Activated CD8-positive, alpha-beta memory T cell treated with anti-CD3 and anti-CD28 coated beads, Interleukin-2, amount 50 U/mL, for 1 hour (primary cell): ENCODE measurements around the gene LAMB3.

Experiments
- DNase-seq: peaks from one replicate; pipeline ENCODE4 v3.0.0-alpha.2; 2020; ENCODE audit errors: extremely low read depth

LAMB3 gene

DNA sequence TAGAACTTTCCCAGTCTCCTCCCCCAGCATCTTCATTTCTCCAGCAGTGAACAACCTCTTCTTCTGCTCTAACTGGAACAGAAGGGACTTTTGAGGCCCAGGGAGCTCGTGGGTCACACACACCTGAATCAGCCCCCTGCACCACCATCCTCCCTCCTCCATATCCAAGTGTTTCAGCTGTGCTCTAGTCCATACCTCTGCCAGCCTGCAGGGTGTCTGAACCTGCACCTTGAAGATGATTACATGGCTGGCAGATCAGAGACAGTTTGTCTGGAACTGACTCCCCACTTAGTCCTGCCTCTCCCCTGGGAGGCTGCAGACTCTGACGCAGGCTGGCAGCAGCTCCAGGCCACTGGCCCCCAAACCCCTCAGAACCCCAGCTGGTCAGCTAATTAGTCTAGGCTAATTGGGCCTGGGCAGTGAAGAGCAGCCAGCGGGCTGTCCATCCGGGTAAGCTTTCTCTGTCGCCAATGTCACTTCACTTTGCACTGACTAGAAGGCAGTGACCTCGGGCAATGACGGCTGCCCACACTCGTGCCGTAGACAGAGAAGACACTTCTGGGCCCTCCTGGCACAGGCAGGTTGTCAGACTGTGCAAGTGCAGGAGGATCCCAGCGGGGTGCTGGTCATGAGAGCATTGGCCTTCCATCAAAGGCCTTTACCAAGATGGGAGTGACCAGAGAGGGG lies 56.5 kb downstream of the LAMB3 start:
- no peak for DNase-seq

- no peak for DNase-seq
These were observed 57.2 kb downstream of the LAMB3 start for GRCh38 chr1:209595028-209595427.

GRCh38 chr1:209594440-209594839 lies 57.8 kb downstream of the LAMB3 start:
- DNase-seq = no peak

- DNase-seq = no peak
These were observed 58.5 kb downstream of the LAMB3 start for GRCh38 chr1:209593747-209594146.

- no peak for DNase-seq
These were observed 61.8 kb downstream of the LAMB3 start for GRCh38 chr1:209590405-209590804.

DNA sequence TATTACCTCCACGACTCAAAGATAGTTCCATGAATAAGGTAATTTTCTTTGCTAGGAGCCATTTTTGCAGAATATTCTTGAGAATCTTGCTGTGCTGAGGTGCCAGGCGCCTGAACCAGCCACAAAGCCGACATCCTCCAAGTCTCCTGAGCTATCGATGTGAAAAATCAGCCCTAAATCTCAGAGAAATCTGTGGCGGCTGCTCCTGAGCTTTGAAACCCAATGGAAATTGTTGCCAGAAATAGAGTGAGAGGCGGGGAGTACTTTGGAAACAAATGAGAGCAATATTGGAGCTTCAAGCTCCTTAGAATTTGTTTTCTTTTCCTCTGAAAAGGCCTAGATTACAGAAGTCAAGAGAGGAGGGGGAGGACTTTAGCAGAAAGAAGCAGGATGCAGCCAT lies 62.4 kb downstream of the LAMB3 start:
- DNase-seq = no peak

DNA sequence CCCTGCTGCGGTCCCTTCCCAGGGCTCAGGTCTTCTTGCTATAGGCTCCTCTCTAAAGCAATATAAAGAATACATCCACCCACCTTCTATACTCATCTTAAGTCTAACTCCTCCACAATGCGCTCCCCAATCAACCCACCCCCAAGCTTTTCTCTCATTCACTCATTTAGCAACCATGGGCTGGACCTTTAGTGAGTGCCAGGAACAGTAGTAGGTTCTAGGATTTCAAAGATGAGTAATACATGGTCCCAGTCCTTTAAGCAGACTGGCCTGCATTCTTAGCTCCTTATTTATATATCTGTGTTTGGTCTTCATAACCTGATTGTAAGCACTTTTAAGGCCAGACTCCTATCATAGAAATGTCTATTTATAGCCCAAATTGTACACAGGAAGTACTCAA lies 62.8 kb downstream of the LAMB3 start:
- DNase-seq = no peak

- no peak for DNase-seq
These were observed 64.4 kb downstream of the LAMB3 start for GRCh38 chr1:209587789-209588188.

GRCh38 chr1:209586221-209586740 lies 65.9 kb downstream of the LAMB3 start:
- no peak for DNase-seq

GRCh38 chr1:209585672-209586071 lies 66.6 kb downstream of the LAMB3 start:
- DNase-seq = no peak

DNA sequence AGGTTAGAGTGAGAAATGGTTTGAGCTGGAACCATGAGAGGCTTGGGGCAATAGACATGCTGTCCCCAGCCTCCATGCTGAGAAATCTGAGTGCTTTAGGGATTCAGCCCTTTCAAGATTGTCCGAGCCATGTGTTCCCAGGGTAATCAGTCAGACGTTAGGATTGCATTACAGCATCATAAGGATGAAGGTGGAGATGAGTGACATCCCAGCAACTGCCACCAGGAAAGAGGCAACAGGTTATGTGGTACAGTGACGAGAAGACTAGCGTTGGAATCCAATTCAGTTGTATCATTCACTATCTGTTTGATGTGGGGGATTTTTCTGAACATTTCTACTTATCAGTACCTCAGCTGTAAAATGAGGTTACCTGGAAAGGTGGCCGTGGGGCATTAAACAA lies 67.0 kb downstream of the LAMB3 start:
- DNase-seq = no peak

DNA sequence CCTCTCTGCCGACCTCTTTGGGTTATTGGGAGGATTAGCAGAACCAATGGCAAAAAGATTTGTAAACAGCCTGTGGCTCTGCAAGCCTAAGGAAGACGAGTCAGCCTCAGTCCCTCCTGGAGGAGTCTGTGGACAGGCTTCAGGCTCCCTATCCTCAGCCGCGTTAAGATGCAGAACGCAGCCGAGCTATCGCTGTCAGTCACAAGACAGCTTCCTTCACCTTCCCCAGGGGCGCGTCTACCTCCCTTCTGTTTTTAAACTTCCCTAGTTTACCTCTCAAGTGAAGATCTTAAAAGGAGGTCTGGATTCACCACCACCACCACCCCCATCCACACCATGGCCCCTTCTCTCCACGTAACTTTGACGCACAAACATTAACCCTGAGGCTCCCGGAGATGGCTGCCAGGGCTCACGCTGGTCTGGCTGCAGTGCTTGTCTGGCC lies 68.0 kb downstream of the LAMB3 start:
- no peak for DNase-seq

GRCh38 chr1:209583408-209583807 lies 68.8 kb downstream of the LAMB3 start, which contains the start of gene CAMK1G:
Gene CAMK1G (plus strand): TSS chr1:209583714. CDS start chr1:209594984, 11,270 bp downstream.
- no peak for DNase-seq

DNA sequence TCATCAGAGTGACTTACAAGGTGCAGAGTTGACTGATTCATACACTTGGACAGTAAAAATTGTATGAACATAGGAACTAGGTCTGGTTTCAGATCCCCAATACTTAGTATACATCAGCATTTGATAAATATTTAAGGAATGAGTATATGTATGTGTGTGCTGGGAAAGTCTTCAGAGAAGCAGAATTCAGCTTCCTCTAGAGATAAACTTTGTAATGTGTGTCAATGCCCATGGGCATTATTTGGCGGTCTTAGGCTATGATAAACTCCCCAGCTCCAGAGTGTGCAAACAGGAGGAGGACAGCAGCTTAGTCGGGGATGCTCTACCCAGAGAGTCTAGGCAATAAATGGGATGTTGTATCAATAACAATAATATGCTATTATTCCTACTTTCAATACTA lies 71.6 kb downstream of the LAMB3 start:
- no peak for DNase-seq

GRCh38 chr1:209577346-209577745 lies 74.9 kb downstream of the LAMB3 start:
- DNase-seq = no peak

- peak; percentile 7 for DNase-seq
These were observed 75.6 kb downstream of the LAMB3 start for GRCh38 chr1:209576392-209577197.

- no peak for DNase-seq
These were observed 81.5 kb downstream of the LAMB3 start for GRCh38 chr1:209570743-209571142.

GRCh38 chr1:209569455-209570207 lies 82.6 kb downstream of the LAMB3 start:
- DNase-seq = peak; percentile 39

GRCh38 chr1:209567698-209568175 lies 84.5 kb downstream of the LAMB3 start:
- no peak for DNase-seq

- peak; percentile 27 for DNase-seq
These were observed 86.2 kb downstream of the LAMB3 start for GRCh38 chr1:209565759-209566678.
